Stimulated activated memory B cell treated with anti-CD40 and anti-IgM and Interleukin-4, amounts not matched to agents 10 μg/mL and 1 μg/mL and 100 μg/mL, for 72 hours (primary cell): Measurements from ENCODE around the gene TBC1D9B.
"Not testable (repeated sequence)": the region's sequence is repeated elsewhere in the genome, so short reads cannot be mapped to it uniquely, and the experiment has no call there.

Experiments used
- ATAC-seq: fragments of 150-1000 bp; cut with Tn5 transposase; 2 replicates; pipeline ENCODE4 v1.10.0; 2021
- H3K27ac Mint-ChIP-seq: one replicate; pipeline ENCODE4 v1.8.0; 2022; ENCODE audit warnings: mild to moderate bottlenecking, mixed read lengths
- H3K27me3 Mint-ChIP-seq: one replicate; pipeline ENCODE4 v1.8.0; 2022; ENCODE audit warnings: mixed read lengths
- H3K36me3 Mint-ChIP-seq: one replicate; pipeline ENCODE4 v1.8.0; 2022; ENCODE audit warnings: mixed read lengths
- H3K4me1 Mint-ChIP-seq: one replicate; pipeline ENCODE4 v1.8.0; 2022; ENCODE audit warnings: mixed read lengths
- H3K4me3 Mint-ChIP-seq: one replicate; pipeline ENCODE4 v1.8.0; 2022; ENCODE audit warnings: mild to moderate bottlenecking, moderate library complexity, mixed read lengths
- H3K9me3 Mint-ChIP-seq: one replicate; pipeline ENCODE4 v1.8.0; 2022; ENCODE audit warnings: mixed read lengths

TBC1D9B gene

GRCh38 chr5:179858586-179859427, 48.9 kb downstream of the TBC1D9B start, which contains the start of gene MRNIP:
Gene MRNIP (minus strand): TSS chr5:179858817. CDS start chr5:179858796, 21 bp downstream.
- Mint-ChIP-seq H3K27ac (peak within 1 kb of the TSS; percentile 85), H3K27me3 (no peaks in the 10 kb centered on the region), H3K9me3 (no peaks in the 10 kb centered on the region), H3K4me3 (peak within 1 kb of the TSS; percentile 93), H3K4me1 (peaks cover 26% of the 10 kb centered on the region), H3K36me3 (peaks cover 17% of the 10 kb centered on the region)
- ATAC-seq: peak; percentile 98

- Mint-ChIP-seq H3K36me3 (peaks cover 11% of the 10 kb centered on the region), H3K27me3 (no peaks in the 10 kb centered on the region), H3K4me1 (peaks cover 28% of the 10 kb centered on the region), H3K4me3 (peak overlapping the region; percentile 93), H3K9me3 (no peaks in the 10 kb centered on the region), H3K27ac (peak overlapping the region; percentile 85)
- ATAC-seq: peak; percentile 77
Measured at GRCh38 chr5:179858241-179858585, 49.5 kb downstream of the TBC1D9B start.

- Mint-ChIP-seq H3K4me3 (no peak overlapping the region), H3K27ac (peak overlapping the region; percentile 93), H3K4me1 (peaks cover 35% of the 10 kb centered on the region), H3K36me3 (no peaks in the 10 kb centered on the region), H3K9me3 (no peaks in the 10 kb centered on the region), H3K27me3 (no peaks in the 10 kb centered on the region)
- no peak for ATAC-seq
Measured at GRCh38 chr5:179854356-179854755, 53.3 kb downstream of the TBC1D9B start.

DNA sequence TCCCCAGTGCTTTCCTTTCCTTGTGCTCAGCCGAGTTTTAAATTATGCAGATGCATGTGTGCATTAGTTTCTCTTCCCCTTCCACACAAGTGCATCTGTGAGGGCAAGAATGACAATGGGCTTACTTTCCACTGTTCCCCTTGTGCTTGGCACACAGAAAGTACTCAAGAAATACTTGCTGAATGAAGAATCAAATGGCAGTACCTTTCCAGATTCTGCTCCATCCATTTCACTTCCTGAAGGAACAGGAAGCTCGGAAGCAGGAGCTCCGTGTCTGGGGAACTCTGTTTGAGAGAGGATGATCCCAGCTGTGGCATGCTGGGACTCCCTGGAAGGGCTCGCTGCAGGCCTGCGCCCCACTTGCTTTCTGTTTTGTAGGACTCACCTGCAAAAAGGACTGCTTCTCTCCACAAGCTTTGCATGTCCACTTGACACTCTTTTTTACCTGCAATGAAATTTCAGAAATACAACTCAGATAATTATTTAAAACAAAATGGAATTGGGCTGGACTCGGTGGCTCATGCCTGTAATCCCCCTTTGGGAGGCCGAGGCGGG, 54.6 kb downstream of the TBC1D9B start:
- Mint-ChIP-seq H3K4me3 (peak overlapping the region; percentile 50), H3K36me3 (no peaks in the 10 kb centered on the region), H3K27me3 (no peaks in the 10 kb centered on the region), H3K9me3 (no peaks in the 10 kb centered on the region), H3K27ac (peak overlapping the region; percentile 93), H3K4me1 (peaks cover 35% of the 10 kb centered on the region)
- ATAC-seq: peak; percentile 97

DNA sequence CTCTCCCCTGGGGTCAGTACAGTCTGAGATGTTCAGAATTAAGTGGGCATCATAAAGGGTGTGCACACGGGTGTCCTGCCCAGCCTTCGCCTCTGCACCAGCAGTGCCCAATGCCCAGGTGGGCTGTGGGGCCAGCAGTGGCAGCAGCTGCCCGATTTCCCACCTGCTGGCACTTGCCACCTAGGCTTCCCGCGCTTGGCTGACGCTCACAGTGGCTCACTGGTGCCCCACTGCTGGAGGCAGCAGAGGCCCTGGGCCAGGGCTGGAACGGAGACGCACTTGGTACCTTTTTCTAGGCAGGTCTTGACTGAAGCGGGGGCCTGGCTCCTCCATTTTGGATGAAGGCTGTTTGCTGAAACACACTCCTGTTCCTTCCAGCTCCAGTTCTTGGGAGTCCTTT, 66.1 kb downstream of the TBC1D9B start:
- no peak for ATAC-seq
- peaks cover 58% of the 10 kb centered on the region for H3K36me3 Mint-ChIP-seq
- no peak overlapping the region for H3K27ac Mint-ChIP-seq
- H3K4me3 Mint-ChIP-seq: no peak overlapping the region
- H3K4me1 Mint-ChIP-seq: peaks cover 5% of the 10 kb centered on the region
- peaks cover 4% of the 10 kb centered on the region for H3K9me3 Mint-ChIP-seq
- no peaks in the 10 kb centered on the region for H3K27me3 Mint-ChIP-seq

- Mint-ChIP-seq H3K36me3 (peaks cover 67% of the 10 kb centered on the region), H3K4me3 (no peak overlapping the region), H3K9me3 (peaks cover 4% of the 10 kb centered on the region), H3K27ac (no peak overlapping the region), H3K27me3 (no peaks in the 10 kb centered on the region), H3K4me1 (peaks cover 13% of the 10 kb centered on the region)
- no peak for ATAC-seq
Measured at GRCh38 chr5:179840766-179841165, 66.9 kb downstream of the TBC1D9B start.

DNA sequence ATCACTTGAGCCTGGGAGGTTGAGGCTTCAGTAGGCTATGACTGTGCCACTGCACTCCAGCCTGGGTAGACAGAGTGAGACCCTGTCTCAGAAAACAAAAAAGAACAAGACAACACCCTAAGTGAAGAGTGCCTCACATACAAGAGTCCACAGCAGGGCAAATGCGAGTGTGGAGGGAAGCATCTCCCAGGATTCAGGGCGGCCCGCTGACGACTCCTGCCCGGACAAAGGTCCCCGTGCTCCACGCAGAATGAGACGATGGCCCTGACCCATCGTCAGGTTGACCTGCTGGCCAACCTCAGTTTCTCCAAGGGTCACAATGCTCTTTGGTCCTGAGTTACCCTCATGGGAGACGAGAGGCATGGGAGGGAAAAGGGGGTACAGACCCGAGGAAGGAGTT, 67.4 kb downstream of the TBC1D9B start:
- H3K27ac Mint-ChIP-seq: no peak overlapping the region
- no peak overlapping the region for H3K4me3 Mint-ChIP-seq
- peaks cover 4% of the 10 kb centered on the region for H3K9me3 Mint-ChIP-seq
- H3K4me1 Mint-ChIP-seq: peaks cover 15% of the 10 kb centered on the region
- no peak for ATAC-seq
- peaks cover 72% of the 10 kb centered on the region for H3K36me3 Mint-ChIP-seq
- H3K27me3 Mint-ChIP-seq: no peaks in the 10 kb centered on the region

GRCh38 chr5:179839328-179840256, 68.1 kb downstream of the TBC1D9B start:
- no peaks in the 10 kb centered on the region for H3K9me3 Mint-ChIP-seq
- no peak overlapping the region for H3K4me3 Mint-ChIP-seq
- no peak for ATAC-seq
- peaks cover 68% of the 10 kb centered on the region for H3K36me3 Mint-ChIP-seq
- H3K27me3 Mint-ChIP-seq: no peaks in the 10 kb centered on the region
- H3K27ac Mint-ChIP-seq: no peak overlapping the region
- peaks cover 15% of the 10 kb centered on the region for H3K4me1 Mint-ChIP-seq

- no peaks in the 10 kb centered on the region for H3K27me3 Mint-ChIP-seq
- H3K9me3 Mint-ChIP-seq: no peaks in the 10 kb centered on the region
- H3K27ac Mint-ChIP-seq: peak overlapping the region; percentile 79
- H3K4me3 Mint-ChIP-seq: no peak overlapping the region
- H3K4me1 Mint-ChIP-seq: peaks cover 22% of the 10 kb centered on the region
- peak; percentile 27 for ATAC-seq
- H3K36me3 Mint-ChIP-seq: peaks cover 65% of the 10 kb centered on the region
Measured at GRCh38 chr5:179837076-179838011, 70.4 kb downstream of the TBC1D9B start.

GRCh38 chr5:179836225-179837019, 71.3 kb downstream of the TBC1D9B start:
- Mint-ChIP-seq H3K27me3 (no peaks in the 10 kb centered on the region), H3K9me3 (no peaks in the 10 kb centered on the region), H3K4me3 (no peak overlapping the region), H3K4me1 (peaks cover 28% of the 10 kb centered on the region), H3K27ac (peak overlapping the region; percentile 79), H3K36me3 (peaks cover 68% of the 10 kb centered on the region)
- ATAC-seq: peak; percentile 79

DNA sequence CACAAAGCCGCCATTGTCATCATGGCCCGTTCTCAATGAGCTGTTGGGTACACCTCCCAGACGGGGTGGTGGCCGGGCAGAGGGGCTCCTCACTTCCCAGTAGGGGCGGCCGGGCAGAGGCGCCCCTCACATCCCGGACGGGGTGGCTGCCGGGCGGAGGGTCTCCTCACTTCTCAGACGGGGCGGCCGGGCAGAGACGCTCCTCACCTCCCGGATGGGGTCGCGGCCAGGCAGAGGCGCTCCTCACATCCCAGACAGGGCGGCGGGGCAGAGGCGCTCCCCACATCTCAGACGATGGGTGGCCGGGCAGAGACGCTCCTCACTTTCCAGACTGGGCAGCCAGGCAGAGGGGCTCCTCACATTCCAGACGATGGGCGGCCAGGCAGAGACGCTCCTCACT, 72.8 kb downstream of the TBC1D9B start:
- not testable (repeated sequence) for H3K27me3 Mint-ChIP-seq, H3K9me3 Mint-ChIP-seq, H3K4me3 Mint-ChIP-seq, H3K27ac Mint-ChIP-seq, ATAC-seq
- Mint-ChIP-seq H3K4me1 (peaks cover 28% of the 10 kb centered on the region), H3K36me3 (peaks cover 66% of the 10 kb centered on the region)

- Mint-ChIP-seq H3K27me3 (no peaks in the 10 kb centered on the region), H3K4me3 (no peak overlapping the region), H3K27ac (no peak overlapping the region), H3K9me3 (no peaks in the 10 kb centered on the region), H3K4me1 (peaks cover 30% of the 10 kb centered on the region), H3K36me3 (peaks cover 70% of the 10 kb centered on the region)
- no peak for ATAC-seq
Measured at GRCh38 chr5:179834120-179834519, 73.6 kb downstream of the TBC1D9B start.

- Mint-ChIP-seq H3K27me3 (no peaks in the 10 kb centered on the region), H3K9me3 (no peaks in the 10 kb centered on the region), H3K4me1 (peaks cover 34% of the 10 kb centered on the region), H3K27ac (no peak overlapping the region), H3K4me3 (no peak overlapping the region), H3K36me3 (peaks cover 74% of the 10 kb centered on the region)
- no peak for ATAC-seq
Measured at GRCh38 chr5:179833709-179834070, 74.0 kb downstream of the TBC1D9B start.
